ENCODE data around the gene MAP2K3. TPM values are rescaled to one million over a fixed set of nuclear protein-coding genes. Genes with fewer than 3 reads are reported as not detected.
"Not testable (repeated sequence)": the region's sequence is repeated elsewhere in the genome, so short reads cannot be mapped to it uniquely, and the experiment has no call there.

Gene MAP2K3
- total and polyA plus RNA-seq, 2 of the 8 experiments (the other 6 are each of a cell fraction or from before 2014, with no cell fraction given) = 16.9 to 33.5 TPM

GRCh38 chr17:21310766-21311602 is 26.5 kb downstream of the MAP2K3 start:
- CTCF ChIA-PET (ENCODE audit: partially characterized antibody) = interaction anchor here (1.0 kb wide), 1 partner anchor 10 kb away, joined by 3 read pairs; no protein-coding TSS in a partner anchor
- WGBS, 2 experiments (ENCODE audit: extremely low coverage in 1 of 2, insufficient coverage in 1 of 2, insufficient read length in 1 of 2, insufficient replicate concordance in 2 of 2, low coverage in 1 of 2, low lambda C conversion rate in 2 of 2, missing lambda C conversion rate in 1 of 2) = 90% methylated on average over 17 of the region's 22 CpGs; no CpG with 5 or more reads in 1 of the 2 experiments
- not testable (repeated sequence) for H4K8ac ChIP-seq (ENCODE audit: extremely low read depth, insufficient read depth, low read length); H4K5ac ChIP-seq (ENCODE audit: insufficient read length, low read depth, low read length); H3K4ac ChIP-seq (replicated peaks; ENCODE audit: insufficient read length, low read depth, low read length); H3K4me2 ChIP-seq (ENCODE audit: insufficient read depth in 1 of 2, low read depth in 2 of 2, low read length in 2 of 2); H3K4me1 ChIP-seq (replicated peaks in 1 of 4; ENCODE audit: control insufficient read depth in 3 of 4, insufficient read depth in 4 of 4, low read length in 3 of 4); DNase-seq (ENCODE audit: low read depth in 1 of 2, low spot score in 2 of 2); H3K18ac ChIP-seq (ENCODE audit: extremely low read depth, low read length); H3K23me2 ChIP-seq (ENCODE audit: low read depth, low read length); H3K36me3 ChIP-seq (ENCODE audit: control insufficient read depth in 2 of 4, insufficient read depth in 4 of 4, low read length in 3 of 4); H2AK5ac ChIP-seq (ENCODE audit: low read depth, low read length); H3K14ac ChIP-seq (ENCODE audit: insufficient read length); H3K79me2 ChIP-seq (ENCODE audit: control insufficient read depth in 1 of 2, insufficient read depth in 2 of 2, low read length in 2 of 2); H2BK15ac ChIP-seq (ENCODE audit: low read length); H2BK12ac ChIP-seq (ENCODE audit: low read depth, low read length); H3K9ac ChIP-seq (replicated peaks in 1 of 4; ENCODE audit: extremely low read depth in 1 of 4, low read depth in 3 of 4, low read length in 3 of 4); H2BK120ac ChIP-seq (replicated peaks; ENCODE audit: low read depth, low read length); H2BK20ac ChIP-seq (ENCODE audit: low read length); H3K27ac ChIP-seq (ENCODE audit: low read depth, low read length); H2BK5ac ChIP-seq (ENCODE audit: low read depth, low read length); H3K79me1 ChIP-seq (ENCODE audit: low read depth, low read length); H4K20me1 ChIP-seq (replicated peaks in 1 of 2; ENCODE audit: control insufficient read depth in 1 of 2, insufficient read depth in 2 of 2, low read length in 2 of 2); H3K23ac ChIP-seq (ENCODE audit: insufficient read length); FAIRE-seq; H4K91ac ChIP-seq (replicated peaks; ENCODE audit: insufficient read length, low read length); H3K56ac ChIP-seq (replicated peaks; ENCODE audit: insufficient read length, low read depth, low read length); H2AFZ ChIP-seq (ENCODE audit: low read length); H3K4me3 ChIP-seq (ENCODE audit: extremely low read depth in 1 of 4, insufficient read depth in 2 of 4, low read depth in 3 of 4, low read length in 4 of 4); H3K27me3 ChIP-seq (replicated peaks in 1 of 4; ENCODE audit: control insufficient read depth in 3 of 4, extremely low read depth in 1 of 4, insufficient read depth in 3 of 4, low read length in 3 of 4); H3K9me3 ChIP-seq (ENCODE audit: insufficient read depth in 2 of 2, low read depth in 1 of 2, low read length in 1 of 2)
- POLR2A ChIA-PET (ENCODE audit: partially characterized antibody) = interaction anchor here (0.8 kb wide), 1 partner anchor 24 kb away, joined by 3 read pairs; no protein-coding TSS in a partner anchor
